GM12864 (cell line): ENCODE results near the gene DGKD.

Experiments used
- DNase-seq: peaks from one replicate; pipeline ENCODE4 v3.0.0-alpha.2; 2011; ENCODE audit warnings: low read depth
- H3K4me3 ChIP-seq: 2 replicates; pipeline ENCODE4 v1.5.1; 2011; ENCODE audit warnings: mild to moderate bottlenecking, low read depth, low read length, control low read depth
- CTCF ChIP-seq: IDR thresholded peaks from 2 replicates; pipeline ENCODE4 v1.5.1; 2011; ENCODE audit warnings: low read depth, mild to moderate bottlenecking, moderate library complexity, low read length, control low read depth, inconsistent platforms; ENCODE audit errors: missing control alignments

DGKD gene

GRCh38 chr2:233447506-233448219, 93.4 kb downstream of the DGKD start:
- TF ChIP-seq CTCF: no peak
- DNase-seq: no peak
- H3K4me3 ChIP-seq: no peak overlapping the region

- H3K4me3 ChIP-seq: no peak overlapping the region
- TF ChIP-seq CTCF: no peak
- no peak for DNase-seq
Observed at GRCh38 chr2:233448220-233448559, 93.9 kb downstream of the DGKD start.

- DNase-seq: no peak
- TF ChIP-seq CTCF: no peak
- H3K4me3 ChIP-seq: no peak overlapping the region
Observed at GRCh38 chr2:233448575-233448974, 94.3 kb downstream of the DGKD start.

GRCh38 chr2:233449081-233449901, 95.0 kb downstream of the DGKD start:
- no peak for TF ChIP-seq CTCF
- DNase-seq: no peak
- no peak overlapping the region for H3K4me3 ChIP-seq

- H3K4me3 ChIP-seq: no peak overlapping the region
- no peak for TF ChIP-seq CTCF
- DNase-seq: no peak
Observed at GRCh38 chr2:233449921-233450863, 95.9 kb downstream of the DGKD start.

- no peak overlapping the region for H3K4me3 ChIP-seq
- no peak for TF ChIP-seq CTCF
- no peak for DNase-seq
Observed at GRCh38 chr2:233450864-233451575, 96.7 kb downstream of the DGKD start.
